ENCODE results near the gene GABRG3. TPM values are rescaled to one million over a fixed set of nuclear protein-coding genes. Genes with fewer than 3 reads are reported as not detected.

GABRG3 gene
- total and polyA plus RNA-seq, 10 of the 15 experiments (the other 5 are each of a cell fraction or from before 2014, with no cell fraction given) = 0.15 TPM; not detected in 9

GRCh38 chr15:27529399-27529798 lies 558.4 kb downstream of the GABRG3 start (continued):
- TF ChIP-seq, protein P1, sequence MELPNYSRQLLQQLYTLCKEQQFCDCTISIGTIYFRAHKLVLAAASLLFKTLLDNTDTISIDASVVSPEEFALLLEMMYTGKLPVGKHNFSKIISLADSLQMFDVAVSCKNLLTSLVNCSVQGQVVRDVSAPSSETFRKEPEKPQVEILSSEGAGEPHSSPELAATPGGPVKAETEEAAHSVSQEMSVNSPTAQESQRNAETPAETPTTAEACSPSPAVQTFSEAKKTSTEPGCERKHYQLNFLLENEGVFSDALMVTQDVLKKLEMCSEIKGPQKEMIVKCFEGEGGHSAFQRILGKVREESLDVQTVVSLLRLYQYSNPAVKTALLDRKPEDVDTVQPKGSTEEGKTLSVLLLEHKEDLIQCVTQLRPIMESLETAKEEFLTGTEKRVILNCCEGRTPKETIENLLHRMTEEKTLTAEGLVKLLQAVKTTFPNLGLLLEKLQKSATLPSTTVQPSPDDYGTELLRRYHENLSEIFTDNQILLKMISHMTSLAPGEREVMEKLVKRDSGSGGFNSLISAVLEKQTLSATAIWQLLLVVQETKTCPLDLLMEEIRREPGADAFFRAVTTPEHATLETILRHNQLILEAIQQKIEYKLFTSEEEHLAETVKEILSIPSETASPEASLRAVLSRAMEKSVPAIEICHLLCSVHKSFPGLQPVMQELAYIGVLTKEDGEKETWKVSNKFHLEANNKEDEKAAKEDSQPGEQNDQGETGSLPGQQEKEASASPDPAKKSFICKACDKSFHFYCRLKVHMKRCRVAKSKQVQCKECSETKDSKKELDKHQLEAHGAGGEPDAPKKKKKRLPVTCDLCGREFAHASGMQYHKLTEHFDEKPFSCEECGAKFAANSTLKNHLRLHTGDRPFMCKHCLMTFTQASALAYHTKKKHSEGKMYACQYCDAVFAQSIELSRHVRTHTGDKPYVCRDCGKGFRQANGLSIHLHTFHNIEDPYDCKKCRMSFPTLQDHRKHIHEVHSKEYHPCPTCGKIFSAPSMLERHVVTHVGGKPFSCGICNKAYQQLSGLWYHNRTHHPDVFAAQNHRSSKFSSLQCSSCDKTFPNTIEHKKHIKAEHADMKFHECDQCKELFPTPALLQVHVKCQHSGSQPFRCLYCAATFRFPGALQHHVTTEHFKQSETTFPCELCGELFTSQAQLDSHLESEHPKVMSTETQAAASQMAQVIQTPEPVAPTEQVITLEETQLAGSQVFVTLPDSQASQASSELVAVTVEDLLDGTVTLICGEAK (IDR thresholded peaks at IDR 0.05; ENCODE audit: borderline replicate concordance) = no peak
- TF ChIP-seq NR2C2 (IDR thresholded peaks at IDR 0.05; ENCODE audit: borderline replicate concordance, control insufficient read depth, insufficient read length, low read depth) (no peak), PKNOX1 (IDR thresholded peaks at IDR 0.05) (no peak)
- TF ChIP-seq, protein P2, sequence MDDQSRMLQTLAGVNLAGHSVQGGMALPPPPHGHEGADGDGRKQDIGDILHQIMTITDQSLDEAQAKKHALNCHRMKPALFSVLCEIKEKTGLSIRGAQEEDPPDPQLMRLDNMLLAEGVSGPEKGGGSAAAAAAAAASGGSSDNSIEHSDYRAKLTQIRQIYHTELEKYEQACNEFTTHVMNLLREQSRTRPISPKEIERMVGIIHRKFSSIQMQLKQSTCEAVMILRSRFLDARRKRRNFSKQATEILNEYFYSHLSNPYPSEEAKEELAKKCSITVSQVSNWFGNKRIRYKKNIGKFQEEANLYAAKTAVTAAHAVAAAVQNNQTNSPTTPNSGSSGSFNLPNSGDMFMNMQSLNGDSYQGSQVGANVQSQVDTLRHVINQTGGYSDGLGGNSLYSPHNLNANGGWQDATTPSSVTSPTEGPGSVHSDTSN (IDR thresholded peaks at IDR 0.05; ENCODE audit: insufficient replicate concordance, low read depth, low read length) = no peak

GRCh38 chr15:27530994-27531393 lies 560.0 kb downstream of the GABRG3 start:
- no peaks in the 10 kb centered on the region for H3K79me2 ChIP-seq (ENCODE audit: control insufficient read depth, insufficient read depth, low read length)
- H2AFZ ChIP-seq (ENCODE audit: control insufficient read depth, low read depth, low read length) = no peak overlapping the region
- H3K9me3 ChIP-seq (replicated peaks; ENCODE audit: control insufficient read depth, insufficient read depth, low read length) = no peaks in the 10 kb centered on the region; the same call in 2 of the 3 replicates
- H3K4me3 ChIP-seq = no peak overlapping the region
- ATAC-seq = no peak
- POLR2A ChIA-PET = no interaction called here
- H3K27ac ChIP-seq (ENCODE audit: control insufficient read depth, insufficient read depth) = no peak overlapping the region
- in situ Hi-C loops (cut with MboI) (no loop called here), intact Hi-C loops (cut with micrococcal nuclease; ENCODE audit: unreplicated experiment) (no loop called here)
- WGBS (ENCODE audit: insufficient coverage, insufficient replicate concordance, low lambda C conversion rate, missing lambda C conversion rate) = 12% methylated on average over 9 of the region's 9 CpGs
- FAIRE-seq = no peak
- no peaks in the 10 kb centered on the region for H3K4me1 ChIP-seq (ENCODE audit: control insufficient read depth, insufficient read depth, low read length)
- CTCF ChIA-PET = no interaction called here
- H3K9ac ChIP-seq (ENCODE audit: control insufficient read depth, insufficient read depth, low read length) = no peak overlapping the region
- BruUV-seq (replicated peaks) = no TSS peak
- SMC1A ChIA-PET (ENCODE audit: uncharacterized antibody, unreplicated experiment) = no interaction called here
- H3K27me3 ChIP-seq (replicated peaks in 1 of 2; ENCODE audit: control insufficient read depth in 2 of 2, insufficient read depth in 2 of 2, low read length in 1 of 2) = no peaks in the 10 kb centered on the region
- H4K20me1 ChIP-seq (ENCODE audit: control insufficient read depth, insufficient read depth) = no peaks in the 10 kb centered on the region
- H3K36me3 ChIP-seq (ENCODE audit: control insufficient read depth in 2 of 2, insufficient read depth in 2 of 2, low read length in 1 of 2) = no peaks in the 10 kb centered on the region
- no peak overlapping the region for H3K4me2 ChIP-seq (ENCODE audit: control insufficient read depth, insufficient read depth)
- DNase-seq (ENCODE audit: low read depth, low spot score) = no peak
- RAD21 ChIA-PET (ENCODE audit: unreplicated experiment) = no interaction called here
- no peak for TF ChIP-seq CBX5 (IDR thresholded peaks at IDR 0.05; ENCODE audit: low read depth)
- TF ChIP-seq POLR2A (IDR thresholded peaks at IDR 0.05; ENCODE audit: low read depth, low read length) = no peak
- no peak for TF ChIP-seq BRCA1 (IDR thresholded peaks at IDR 0.05; ENCODE audit: low read depth, low read length)
- TF ChIP-seq BHLHE40 (IDR thresholded peaks at IDR 0.05; ENCODE audit: borderline replicate concordance in 1 of 2, low read depth in 2 of 2, low read length in 1 of 2) = no peak
- TF ChIP-seq, protein P3, sequence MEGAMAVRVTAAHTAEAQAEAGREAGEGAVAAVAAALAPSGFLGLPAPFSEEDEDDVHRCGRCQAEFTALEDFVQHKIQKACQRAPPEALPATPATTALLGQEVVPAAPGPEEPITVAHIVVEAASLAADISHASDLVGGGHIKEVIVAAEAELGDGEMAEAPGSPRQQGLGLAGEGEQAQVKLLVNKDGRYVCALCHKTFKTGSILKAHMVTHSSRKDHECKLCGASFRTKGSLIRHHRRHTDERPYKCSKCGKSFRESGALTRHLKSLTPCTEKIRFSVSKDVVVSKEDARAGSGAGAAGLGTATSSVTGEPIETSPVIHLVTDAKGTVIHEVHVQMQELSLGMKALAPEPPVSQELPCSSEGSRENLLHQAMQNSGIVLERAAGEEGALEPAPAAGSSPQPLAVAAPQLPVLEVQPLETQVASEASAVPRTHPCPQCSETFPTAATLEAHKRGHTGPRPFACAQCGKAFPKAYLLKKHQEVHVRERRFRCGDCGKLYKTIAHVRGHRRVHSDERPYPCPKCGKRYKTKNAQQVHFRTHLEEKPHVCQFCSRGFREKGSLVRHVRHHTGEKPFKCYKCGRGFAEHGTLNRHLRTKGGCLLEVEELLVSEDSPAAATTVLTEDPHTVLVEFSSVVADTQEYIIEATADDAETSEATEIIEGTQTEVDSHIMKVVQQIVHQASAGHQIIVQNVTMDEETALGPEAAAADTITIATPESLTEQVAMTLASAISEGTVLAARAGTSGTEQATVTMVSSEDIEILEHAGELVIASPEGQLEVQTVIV (IDR thresholded peaks at IDR 0.05; ENCODE audit: borderline replicate concordance, partially characterized antibody) = no peak
